HTERT RPE-1 (cell line): Measurements from ENCODE around the gene HOXB2.
"Not testable (repeated sequence)": the region's sequence is repeated elsewhere in the genome, so short reads cannot be mapped to it uniquely, and the experiment has no call there.

Experiments
- in situ Hi-C: fragments of 300-500 bp; cut with MboI; formaldehyde crosslinking; loops from 4 replicates; pipeline ENCODE4 v1.14.3; 2020; ENCODE audit warnings: low sequenced_read_pairs

The HOXB2 gene

DNA sequence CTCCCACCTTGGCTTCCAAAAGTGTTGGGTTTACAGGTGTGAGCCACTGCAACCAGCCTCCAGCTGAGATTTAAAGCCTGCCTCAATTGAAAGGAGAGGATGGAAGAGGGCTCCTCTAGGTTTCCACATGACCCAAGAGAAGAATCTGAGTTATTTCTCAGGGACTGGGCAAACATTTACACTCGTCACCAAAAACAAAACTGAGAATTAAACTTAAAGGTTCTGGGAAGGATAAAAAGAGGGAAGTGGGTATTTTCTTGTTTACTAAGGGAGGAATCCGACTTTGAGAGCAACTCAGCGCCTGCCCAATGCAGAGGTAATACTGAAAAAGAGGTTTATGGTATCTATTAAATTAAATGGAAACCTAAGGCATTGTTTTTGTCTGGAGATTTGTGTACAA, 27.4 kb downstream of the HOXB2 start:
- in situ Hi-C loops: no loop called here

- in situ Hi-C loops: no loop called here
Measured at GRCh38 chr17:48515925-48516900, 28.7 kb downstream of the HOXB2 start.

DNA sequence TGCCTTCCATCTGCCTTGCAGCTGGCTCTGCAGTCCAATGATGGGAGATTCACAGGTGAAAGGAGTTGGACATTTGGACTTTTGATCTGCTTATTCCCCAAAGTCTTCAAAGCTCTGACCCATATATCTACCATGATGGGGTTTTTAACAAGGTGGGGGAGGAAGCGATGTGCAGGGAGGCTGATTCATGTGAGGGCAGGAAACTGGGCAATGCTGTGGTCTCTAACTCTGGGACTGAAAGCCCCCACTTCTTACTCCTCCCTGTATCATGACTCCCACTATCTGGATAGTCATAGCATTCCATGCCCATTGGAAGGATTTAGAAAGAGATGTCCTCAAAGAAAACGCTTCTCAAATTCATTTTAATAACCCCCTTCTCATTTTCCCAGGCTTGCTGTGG, 30.4 kb downstream of the HOXB2 start:
- in situ Hi-C loops: no loop called here

- in situ Hi-C loops: no loop called here
Measured at GRCh38 chr17:48513666-48514455, 31.0 kb downstream of the HOXB2 start.

GRCh38 chr17:48513097-48513496, 31.8 kb downstream of the HOXB2 start:
- in situ Hi-C loops: no loop called here

- in situ Hi-C loops: no loop called here
Measured at GRCh38 chr17:48510761-48511604, 33.9 kb downstream of the HOXB2 start.

- in situ Hi-C loops: no loop called here
Measured at GRCh38 chr17:48510381-48510760, 34.5 kb downstream of the HOXB2 start.

DNA sequence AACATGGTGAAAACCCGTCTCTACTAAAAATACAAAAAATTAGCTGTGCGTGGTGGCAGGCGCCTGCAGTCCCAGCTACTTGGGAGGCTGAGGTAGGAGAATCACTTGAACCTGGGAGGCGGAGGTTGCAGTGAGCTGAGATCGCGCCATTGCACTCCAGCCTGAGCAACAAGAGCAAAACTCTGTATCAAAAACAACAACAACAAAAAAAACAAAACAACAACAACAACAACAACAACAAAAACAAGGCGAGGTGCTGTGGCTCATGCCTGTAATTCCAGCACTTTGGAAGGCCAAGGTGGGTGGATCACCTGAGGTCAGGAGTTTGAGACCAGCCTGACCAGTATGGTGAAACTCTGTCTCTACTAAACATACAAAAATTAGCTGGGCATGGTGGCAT, 35.2 kb downstream of the HOXB2 start:
- in situ Hi-C loops: not testable (repeated sequence)

DNA sequence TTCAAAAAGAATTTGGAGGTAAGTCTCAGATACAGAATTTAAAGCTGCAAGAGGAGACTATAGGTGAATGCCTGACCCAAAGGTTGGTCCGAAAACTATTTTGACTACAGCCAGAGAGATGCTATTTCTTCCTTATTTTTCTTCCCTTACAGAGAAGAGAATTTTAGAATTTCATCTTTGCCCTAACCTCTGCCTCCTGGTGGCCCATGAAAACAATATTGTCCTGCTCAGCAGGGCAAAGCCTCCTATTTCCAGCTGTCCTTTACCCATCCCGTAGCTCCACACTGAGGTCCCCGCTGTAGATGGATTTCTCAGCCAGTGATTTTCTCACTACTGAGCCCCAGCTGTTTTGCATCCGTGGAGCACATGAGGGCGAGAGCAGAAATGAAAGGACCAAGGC, 38.7 kb downstream of the HOXB2 start:
- in situ Hi-C loops: no loop called here

DNA sequence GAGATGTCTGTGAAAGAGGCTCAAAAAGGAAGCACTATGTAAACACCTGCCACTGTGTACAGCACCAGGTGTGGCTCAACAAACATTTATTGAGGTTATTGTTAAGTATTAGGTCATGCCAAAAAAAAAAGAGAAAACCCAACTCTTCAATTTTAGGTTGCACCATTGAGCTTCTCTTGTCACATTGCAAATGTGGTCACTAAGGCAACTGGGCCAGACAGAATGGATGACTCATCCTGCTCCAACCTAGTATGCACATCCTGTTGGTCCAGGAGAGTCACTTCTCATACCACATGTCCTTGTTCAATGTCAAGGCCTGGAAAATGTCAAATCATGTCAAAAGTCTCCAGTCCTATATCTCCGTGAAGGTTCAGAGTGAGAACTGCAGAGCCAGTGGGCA, 39.1 kb downstream of the HOXB2 start:
- in situ Hi-C loops: no loop called here

DNA sequence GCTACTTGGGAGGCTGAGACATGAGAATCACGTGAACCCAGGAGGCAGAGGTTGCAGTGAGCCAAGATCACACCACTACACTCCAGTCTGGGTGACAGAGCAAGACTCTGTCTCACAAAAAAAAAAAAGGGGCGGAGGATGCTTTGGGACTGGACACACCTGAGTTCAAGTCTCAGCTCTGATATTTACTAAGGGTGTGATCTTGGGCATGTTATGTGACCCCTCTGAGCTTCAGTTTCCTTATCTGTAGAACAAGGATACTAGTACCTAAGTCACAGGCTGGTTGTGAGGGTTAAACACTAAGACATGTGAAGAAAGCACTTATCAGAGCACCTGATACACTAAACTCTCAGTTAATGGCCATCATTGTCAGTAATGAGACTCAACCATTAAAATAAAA, 40.0 kb downstream of the HOXB2 start:
- in situ Hi-C loops: no loop called here

DNA sequence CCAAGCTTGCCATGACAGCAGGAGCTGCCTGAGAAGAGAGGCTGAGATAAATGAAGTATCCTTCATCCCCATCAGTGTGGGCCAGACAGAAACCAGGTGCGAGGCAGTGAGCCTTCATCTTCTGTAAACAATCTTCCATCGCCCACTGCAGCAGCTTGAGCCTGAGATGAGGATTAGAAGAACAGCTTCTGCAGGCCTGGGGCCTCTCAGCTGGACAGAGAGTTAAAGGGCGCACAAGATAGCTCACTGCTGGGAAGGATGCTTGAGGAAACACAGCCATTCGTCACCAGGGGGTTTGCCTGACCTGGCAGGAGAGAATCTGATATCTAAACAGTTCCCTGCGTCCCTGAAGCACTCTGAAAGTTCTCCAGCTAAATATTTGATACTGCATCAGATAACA, 41.2 kb downstream of the HOXB2 start:
- in situ Hi-C loops: no loop called here

DNA sequence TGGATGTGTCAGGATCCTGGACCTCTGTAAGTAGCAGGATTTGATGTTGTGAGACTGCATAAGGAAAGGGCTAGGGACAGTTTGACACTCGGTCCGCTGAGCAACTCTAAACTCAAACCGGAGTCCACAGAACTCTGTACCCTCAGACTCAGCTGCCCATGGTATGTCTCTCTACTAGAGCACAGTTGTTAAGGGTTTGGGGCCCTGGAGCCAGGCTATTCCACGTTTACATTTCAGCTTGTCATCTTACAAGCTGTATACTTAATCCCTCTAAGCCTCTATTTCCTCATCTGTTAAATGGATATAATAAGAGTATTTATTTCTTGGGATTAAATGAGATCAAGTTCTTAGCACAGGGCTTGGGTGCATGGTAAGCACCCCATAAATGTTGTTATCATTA, 42.0 kb downstream of the HOXB2 start:
- in situ Hi-C loops: no loop called here

GRCh38 chr17:48502312-48502711, 42.6 kb downstream of the HOXB2 start:
- in situ Hi-C loops: no loop called here

DNA sequence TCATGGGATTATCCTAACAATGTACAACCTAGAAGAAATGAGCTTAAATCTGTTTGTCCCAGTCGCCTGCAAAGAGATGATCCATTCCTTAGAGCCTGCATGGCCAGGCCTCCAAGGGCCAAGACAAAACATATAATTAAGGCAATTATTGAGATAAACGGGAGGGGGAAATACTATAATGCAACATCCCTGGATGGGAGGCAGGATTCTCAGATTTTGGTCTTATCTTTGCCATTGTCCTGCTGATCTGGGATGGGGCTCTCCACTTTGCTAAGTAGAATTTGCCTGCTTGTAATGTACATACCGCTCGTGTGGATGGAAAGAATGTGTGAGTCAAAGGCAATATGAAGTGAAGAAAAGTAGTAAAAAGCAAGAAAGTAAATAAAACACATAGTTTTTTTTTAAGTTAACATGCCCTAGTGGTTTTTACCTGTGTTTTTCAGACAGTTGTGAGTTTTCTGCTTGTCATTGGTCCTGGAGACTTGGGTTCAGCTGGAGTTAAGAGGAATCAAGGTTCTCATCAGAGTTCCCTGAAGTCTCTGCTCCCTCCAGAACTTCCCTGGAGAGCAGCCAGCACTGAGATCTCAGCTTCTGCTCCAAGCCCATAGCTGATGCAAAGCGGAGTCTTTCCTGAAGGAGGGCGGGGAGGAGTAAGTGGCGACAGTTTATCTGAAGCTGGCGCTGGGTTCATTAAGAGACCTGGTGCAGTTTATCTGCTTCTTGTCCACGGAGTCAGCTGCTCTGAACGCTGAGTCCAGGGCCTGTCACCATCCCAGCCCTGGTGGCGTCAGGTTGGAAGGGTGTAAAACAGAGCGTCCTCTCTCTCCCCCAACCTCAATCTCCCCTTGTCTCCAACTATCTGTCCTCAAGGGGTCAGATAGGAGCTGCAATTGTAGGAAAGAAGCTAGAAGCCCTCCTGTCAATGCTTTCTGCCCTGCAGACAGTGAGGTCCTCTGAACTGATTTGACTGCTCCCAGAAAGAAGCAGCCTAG, 44.2 kb downstream of the HOXB2 start:
- in situ Hi-C loops: no loop called here

GRCh38 chr17:48499735-48500434, 45.0 kb downstream of the HOXB2 start:
- in situ Hi-C loops: no loop called here

DNA sequence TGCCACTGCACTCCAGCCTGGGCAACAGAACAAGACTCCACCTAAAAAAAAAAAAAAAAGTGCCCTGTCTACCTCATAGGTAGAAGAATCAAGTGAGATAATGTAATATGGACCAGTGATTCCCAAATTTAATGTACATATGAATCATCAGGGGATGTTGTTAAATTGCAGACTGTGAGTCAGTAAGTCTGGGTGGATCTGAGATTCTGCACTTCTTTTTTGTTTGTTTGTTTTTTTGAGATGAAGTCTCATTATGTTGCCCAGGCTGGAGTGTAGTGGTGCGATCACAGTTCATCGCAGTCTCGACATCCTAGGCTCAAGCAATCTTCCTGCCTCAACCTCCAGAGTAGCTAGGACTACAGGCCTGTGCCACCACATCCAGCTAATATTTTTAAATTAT, 45.7 kb downstream of the HOXB2 start:
- in situ Hi-C loops: no loop called here

DNA sequence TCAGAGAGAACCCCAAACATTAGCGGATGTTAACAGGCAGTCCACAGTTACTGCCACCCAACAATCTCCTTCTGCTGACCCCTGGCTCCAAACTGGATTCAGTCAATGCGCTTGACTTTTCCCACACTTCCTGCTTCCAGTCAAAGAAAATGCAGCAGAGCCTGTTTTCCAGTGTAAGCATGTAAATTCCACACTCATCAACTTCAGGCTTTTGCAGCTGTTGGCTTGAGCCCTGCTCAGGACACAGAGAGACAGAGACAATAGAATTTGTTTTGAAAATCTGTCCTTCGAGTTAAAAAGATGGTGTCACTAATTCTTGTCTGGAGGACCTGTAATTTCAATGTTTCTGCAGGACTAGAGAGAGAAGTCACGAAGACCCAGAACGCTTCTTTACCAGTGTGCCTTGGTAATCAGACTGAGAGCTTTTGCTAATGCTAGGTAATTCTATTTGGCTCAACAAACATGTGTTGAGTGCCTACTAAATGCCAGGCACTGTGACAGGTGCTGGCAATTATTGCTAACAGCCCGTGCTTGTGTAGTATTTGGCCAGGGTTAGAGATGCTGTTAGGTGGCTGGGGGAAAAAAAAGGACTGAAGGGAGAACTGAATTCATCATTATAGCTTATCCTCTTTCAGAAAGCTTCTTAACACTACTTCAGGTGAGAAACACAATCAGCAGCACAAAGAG, 46.6 kb downstream of the HOXB2 start:
- in situ Hi-C loops: no loop called here

DNA sequence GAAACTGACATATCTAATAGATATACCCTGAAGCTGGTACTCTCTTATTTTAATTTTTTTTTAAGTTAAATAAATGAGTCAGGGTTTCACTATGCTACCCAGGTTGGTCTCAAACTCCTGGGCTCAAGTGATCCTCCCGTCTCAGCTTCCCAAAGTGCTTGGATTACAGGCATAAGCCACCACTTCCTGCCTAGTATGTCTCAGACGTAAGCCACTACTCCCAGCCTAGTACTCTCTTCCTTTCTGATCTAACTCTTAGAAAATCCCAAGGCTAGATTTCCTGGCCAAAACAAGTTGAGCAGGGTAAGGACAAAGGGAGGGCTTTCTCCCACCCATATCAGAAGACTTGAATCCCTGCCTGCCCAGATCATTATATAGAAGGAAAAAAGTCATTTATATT, 47.8 kb downstream of the HOXB2 start:
- in situ Hi-C loops: no loop called here
